Glutamatergic neuron (in vitro differentiated cells): ENCODE results near the gene DMRTB1. TPM values are rescaled to one million over a fixed set of nuclear protein-coding genes. Genes with fewer than 3 reads are reported as not detected.

Source experiments
- DNase-seq: peaks from one replicate; pipeline ENCODE4 v3.0.0; 2022
- H3K27ac Mint-ChIP-seq: one replicate; pipeline ENCODE4 v1.8.0; 2020; ENCODE audit warnings: mild to moderate bottlenecking, mixed read lengths, inconsistent platforms; ENCODE audit not compliant: unreplicated experiment
- H3K27me3 Mint-ChIP-seq: one replicate; pipeline ENCODE4 v1.8.0; 2020; ENCODE audit warnings: mild to moderate bottlenecking, moderate library complexity, mixed read lengths, inconsistent platforms; ENCODE audit not compliant: unreplicated experiment
- H3K36me3 Mint-ChIP-seq: one replicate; pipeline ENCODE4 v1.8.0; 2020; ENCODE audit warnings: mild to moderate bottlenecking, mixed read lengths, inconsistent platforms; ENCODE audit not compliant: unreplicated experiment
- H3K4me1 Mint-ChIP-seq: one replicate; pipeline ENCODE4 v1.8.0; 2020; ENCODE audit warnings: mild to moderate bottlenecking, low read depth, mixed read lengths, inconsistent platforms; ENCODE audit not compliant: unreplicated experiment
- H3K4me3 Mint-ChIP-seq: one replicate; pipeline ENCODE4 v1.8.0; 2020; ENCODE audit warnings: mild to moderate bottlenecking, mixed read lengths, inconsistent platforms; ENCODE audit not compliant: unreplicated experiment
- H3K9me3 Mint-ChIP-seq: one replicate; pipeline ENCODE4 v1.8.0; 2020; ENCODE audit warnings: mild to moderate bottlenecking, moderate library complexity, mixed read lengths, inconsistent platforms; ENCODE audit not compliant: unreplicated experiment
- total RNA-seq: library from RNA; stranded (reverse); fragmentation: NEBNext Ultra II Directional; extraction: Animal tissue kit (Norgen Biotek cat#: 25700); gene quantifications from one replicate; pipeline ENCODE4 v1.2.1, GENCODE V29; 2021; ENCODE audit not compliant: unreplicated experiment
- TF ChIP-seq, protein P1 (sequence below): fragments of 200-600 bp; sonication (generic); IDR thresholded peaks from one replicate; pipeline ENCODE4 v1.5.0; 2021; ENCODE audit not compliant: partially characterized antibody, unreplicated experiment

Gene DMRTB1
- total RNA-seq, 1 donor from 2014 or later, result not detected

DNA sequence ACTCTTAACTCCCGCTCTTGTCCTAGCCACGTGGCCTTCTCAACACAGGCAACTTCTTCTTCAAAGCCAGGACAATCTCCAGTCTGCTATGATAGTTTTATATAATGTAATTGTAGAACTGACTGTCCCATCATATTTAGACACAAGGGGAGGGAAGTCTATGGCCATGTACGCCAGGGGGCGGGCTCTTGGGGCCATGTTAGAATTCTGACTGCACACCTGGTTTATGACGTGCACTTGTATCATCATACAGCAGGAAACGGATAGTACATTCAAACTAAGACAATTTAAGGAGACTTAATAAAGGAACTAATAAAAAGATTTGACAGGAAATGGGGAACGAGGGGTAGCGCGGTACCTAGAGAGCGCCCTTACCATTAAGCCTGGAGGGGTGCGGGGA, 21.5 kb downstream of the DMRTB1 start:
- H3K27me3 Mint-ChIP-seq, result peaks cover 6% of the 10 kb centered on the region
- DNase-seq, result no peak
- no peaks in the 10 kb centered on the region for H3K36me3 Mint-ChIP-seq
- H3K27ac Mint-ChIP-seq, result no peak overlapping the region
- H3K4me1 Mint-ChIP-seq, result peaks cover 15% of the 10 kb centered on the region
- peaks cover 4% of the 10 kb centered on the region for H3K9me3 Mint-ChIP-seq
- TF ChIP-seq, protein P1, sequence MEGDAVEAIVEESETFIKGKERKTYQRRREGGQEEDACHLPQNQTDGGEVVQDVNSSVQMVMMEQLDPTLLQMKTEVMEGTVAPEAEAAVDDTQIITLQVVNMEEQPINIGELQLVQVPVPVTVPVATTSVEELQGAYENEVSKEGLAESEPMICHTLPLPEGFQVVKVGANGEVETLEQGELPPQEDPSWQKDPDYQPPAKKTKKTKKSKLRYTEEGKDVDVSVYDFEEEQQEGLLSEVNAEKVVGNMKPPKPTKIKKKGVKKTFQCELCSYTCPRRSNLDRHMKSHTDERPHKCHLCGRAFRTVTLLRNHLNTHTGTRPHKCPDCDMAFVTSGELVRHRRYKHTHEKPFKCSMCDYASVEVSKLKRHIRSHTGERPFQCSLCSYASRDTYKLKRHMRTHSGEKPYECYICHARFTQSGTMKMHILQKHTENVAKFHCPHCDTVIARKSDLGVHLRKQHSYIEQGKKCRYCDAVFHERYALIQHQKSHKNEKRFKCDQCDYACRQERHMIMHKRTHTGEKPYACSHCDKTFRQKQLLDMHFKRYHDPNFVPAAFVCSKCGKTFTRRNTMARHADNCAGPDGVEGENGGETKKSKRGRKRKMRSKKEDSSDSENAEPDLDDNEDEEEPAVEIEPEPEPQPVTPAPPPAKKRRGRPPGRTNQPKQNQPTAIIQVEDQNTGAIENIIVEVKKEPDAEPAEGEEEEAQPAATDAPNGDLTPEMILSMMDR, result no peak
- no peak overlapping the region for H3K4me3 Mint-ChIP-seq

DNA sequence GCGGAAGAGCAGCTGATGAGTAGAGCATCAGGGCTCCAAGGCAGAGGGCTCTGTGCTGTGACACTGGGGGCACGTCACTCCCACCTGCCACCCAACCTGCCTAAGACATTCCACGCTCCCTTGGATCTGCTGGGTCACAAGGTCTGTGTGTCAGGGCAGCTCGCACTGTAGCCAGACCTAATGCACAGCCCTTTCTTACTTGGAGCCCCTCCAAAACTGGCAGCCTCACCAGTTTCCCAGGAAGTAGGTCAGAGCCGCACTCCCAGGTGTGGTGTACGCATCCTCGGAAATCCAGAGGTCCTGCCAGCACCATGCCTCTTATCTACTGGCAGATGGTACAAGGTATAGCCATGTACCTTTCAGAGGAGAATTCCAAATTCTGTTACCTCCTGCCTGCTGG, 22.3 kb downstream of the DMRTB1 start:
- DNase-seq, result no peak
- Mint-ChIP-seq H3K36me3 (no peaks in the 10 kb centered on the region), H3K27ac (no peak overlapping the region), H3K27me3 (peaks cover 6% of the 10 kb centered on the region), H3K4me1 (peaks cover 17% of the 10 kb centered on the region), H3K4me3 (no peak overlapping the region), H3K9me3 (peaks cover 4% of the 10 kb centered on the region)
- TF ChIP-seq, protein P1, result no peak

DNA sequence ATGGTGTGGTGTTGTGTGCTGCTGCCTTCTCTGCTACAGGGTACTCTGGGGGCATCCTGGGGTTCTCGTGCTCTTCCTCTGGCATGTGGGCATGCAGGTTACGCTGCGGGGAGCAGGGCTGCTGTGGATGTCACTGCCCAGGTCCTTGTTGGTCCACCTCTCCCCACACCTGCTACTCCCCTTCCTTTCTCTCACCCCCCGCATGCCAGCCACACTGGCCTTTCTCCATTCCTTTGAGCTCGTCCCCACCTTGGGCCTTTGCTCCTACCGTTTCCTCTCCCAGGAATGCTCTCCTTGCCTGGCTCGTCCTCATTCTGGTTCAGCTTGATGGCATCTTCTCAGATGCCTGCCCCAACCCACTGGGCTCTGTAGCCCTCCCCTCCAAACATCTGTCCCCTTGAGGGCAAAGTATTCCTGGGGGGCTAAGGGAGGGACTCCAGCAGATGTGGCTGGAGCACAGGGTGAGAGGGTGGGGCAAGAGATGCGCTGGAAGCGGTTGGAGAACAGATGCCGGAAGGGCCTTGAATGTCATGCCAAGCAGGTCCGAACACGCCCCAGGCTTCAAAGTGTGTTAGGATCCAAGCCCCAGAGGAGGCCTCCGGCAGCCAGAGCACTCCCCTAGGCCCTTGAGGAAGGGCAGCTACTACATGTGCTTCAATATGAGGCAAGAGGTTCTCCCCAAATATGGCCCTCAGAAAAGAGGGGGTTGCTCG, 23.4 kb downstream of the DMRTB1 start:
- DNase-seq, result no peak
- Mint-ChIP-seq H3K36me3 (no peaks in the 10 kb centered on the region), H3K27ac (no peak overlapping the region), H3K9me3 (peaks cover 4% of the 10 kb centered on the region), H3K4me1 (peaks cover 15% of the 10 kb centered on the region), H3K27me3 (peaks cover 6% of the 10 kb centered on the region), H3K4me3 (no peak overlapping the region)
- TF ChIP-seq, protein P1, result no peak

DNA sequence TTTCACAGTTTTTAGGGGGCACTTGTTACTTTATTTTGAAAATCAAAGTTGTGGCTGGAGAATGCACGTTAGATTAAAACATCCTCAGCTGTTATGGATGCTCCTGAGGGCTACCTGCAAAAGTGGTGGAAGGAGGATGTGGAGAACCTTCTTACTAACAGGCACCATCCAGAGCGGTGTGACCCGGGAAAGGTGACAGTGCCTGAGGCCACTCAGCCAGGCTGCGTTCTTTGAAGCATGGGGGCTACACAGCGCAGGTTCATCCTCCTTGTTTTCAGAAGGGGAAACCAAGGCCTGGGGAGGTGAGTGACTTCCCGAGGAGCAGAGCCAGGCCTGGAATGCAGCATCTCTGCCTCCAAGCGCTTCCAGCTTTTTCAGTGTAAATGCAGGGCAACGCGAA, 24.0 kb downstream of the DMRTB1 start:
- TF ChIP-seq, protein P1, result no peak
- peaks cover 4% of the 10 kb centered on the region for H3K9me3 Mint-ChIP-seq
- no peak overlapping the region for H3K4me3 Mint-ChIP-seq
- DNase-seq, result no peak
- H3K27ac Mint-ChIP-seq, result no peak overlapping the region
- peaks cover 6% of the 10 kb centered on the region for H3K27me3 Mint-ChIP-seq
- H3K4me1 Mint-ChIP-seq, result peaks cover 15% of the 10 kb centered on the region
- no peaks in the 10 kb centered on the region for H3K36me3 Mint-ChIP-seq

DNA sequence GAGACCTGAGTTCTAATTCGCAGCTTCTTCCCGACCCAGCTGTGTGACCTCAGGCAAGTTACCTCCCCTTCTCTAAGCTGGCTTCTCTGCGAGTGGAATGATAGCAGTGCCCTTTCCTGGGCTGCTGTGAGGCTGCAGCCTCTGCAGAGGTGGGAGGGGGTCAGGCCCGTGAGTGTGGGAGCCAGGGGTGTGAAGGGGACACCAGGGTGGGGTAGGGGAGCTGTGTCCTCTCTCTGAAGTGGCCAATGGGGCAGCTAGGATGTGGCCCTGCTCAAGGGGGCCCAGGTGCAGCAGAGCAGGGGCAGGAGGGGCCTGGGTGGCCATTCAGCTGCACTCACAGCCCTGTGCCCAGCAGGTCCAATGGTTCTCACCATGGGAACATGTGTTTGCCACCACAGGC, 24.5 kb downstream of the DMRTB1 start:
- TF ChIP-seq, protein P1, result no peak
- peaks cover 4% of the 10 kb centered on the region for H3K9me3 Mint-ChIP-seq
- DNase-seq, result no peak
- H3K4me1 Mint-ChIP-seq, result peaks cover 15% of the 10 kb centered on the region
- H3K4me3 Mint-ChIP-seq, result no peak overlapping the region
- H3K27ac Mint-ChIP-seq, result no peak overlapping the region
- H3K27me3 Mint-ChIP-seq, result peaks cover 3% of the 10 kb centered on the region
- no peaks in the 10 kb centered on the region for H3K36me3 Mint-ChIP-seq
